Measurements from ENCODE around the gene ACAP1. TPM values are rescaled to one million over a fixed set of nuclear protein-coding genes. Genes with fewer than 3 reads are reported as not detected.

ACAP1 gene
- total RNA-seq, 1 experiment from 2014 or later: 8.8 TPM

DNA sequence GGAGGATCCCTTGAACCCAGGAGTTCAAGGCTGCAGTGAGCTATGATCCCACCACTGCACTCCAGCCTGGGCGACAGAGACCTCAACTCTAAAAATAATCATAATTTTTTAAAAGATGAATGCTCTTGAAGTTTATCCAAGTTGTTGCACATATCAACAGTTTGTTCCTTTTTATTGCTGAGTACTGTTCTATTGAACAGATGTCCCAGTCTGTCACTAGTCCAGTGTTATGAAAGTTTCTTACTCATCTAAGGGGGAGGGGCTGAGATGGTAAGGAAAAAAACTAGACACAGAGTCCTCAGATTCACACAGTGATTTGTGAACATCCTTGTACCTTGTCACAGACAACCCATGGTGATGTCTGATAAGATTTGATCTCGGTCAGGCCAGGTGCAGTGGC is 3.9 kb downstream of the ACAP1 start (continued):
- TF ChIP-seq EZH2 (IDR thresholded peaks at IDR 0.05): no peak
- no peak for TF ChIP-seq ELF1 (IDR thresholded peaks at IDR 0.05; ENCODE audit: borderline replicate concordance, low read depth)
- TF ChIP-seq YY1 (IDR thresholded peaks at IDR 0.05; ENCODE audit: extremely low read depth, insufficient replicate concordance, low read depth, low read length): no peak
- TF ChIP-seq CBX3 (IDR thresholded peaks at IDR 0.05; ENCODE audit: low read depth): no peak
- TF ChIP-seq FOSL1 (IDR thresholded peaks at IDR 0.05; ENCODE audit: low read depth): no peak
- TF ChIP-seq, protein P1, sequence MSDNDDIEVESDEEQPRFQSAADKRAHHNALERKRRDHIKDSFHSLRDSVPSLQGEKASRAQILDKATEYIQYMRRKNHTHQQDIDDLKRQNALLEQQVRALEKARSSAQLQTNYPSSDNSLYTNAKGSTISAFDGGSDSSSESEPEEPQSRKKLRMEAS (IDR thresholded peaks at IDR 0.05): no peak

DNA sequence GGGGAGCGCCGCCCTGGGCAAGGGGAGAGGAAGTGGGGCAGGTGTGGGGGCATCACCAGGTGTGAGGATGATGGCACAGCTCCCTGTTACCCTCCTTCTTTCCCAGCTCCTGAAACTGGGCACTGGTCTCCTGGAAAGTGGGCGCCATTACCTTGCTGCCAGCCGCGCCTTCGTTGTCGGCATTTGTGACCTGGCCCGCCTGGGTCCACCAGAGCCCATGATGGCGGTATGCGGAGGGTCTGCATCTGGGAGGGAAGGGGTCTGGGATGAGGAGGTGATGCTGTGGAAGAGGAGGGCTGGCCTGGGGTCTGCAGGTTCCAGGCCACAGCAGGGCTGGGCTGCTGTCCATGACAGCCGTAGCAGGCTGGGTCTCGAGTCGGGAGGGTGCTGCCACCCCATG is 5.5 kb downstream of the ACAP1 start:
- no peak for DNase-seq (ENCODE audit: low read depth, low spot score)
- POLR2A ChIA-PET: no interaction called here
- CTCF ChIA-PET: no interaction called here
- no TSS peak for BruUV-seq (replicated peaks)
- ATAC-seq: no peak
- intact Hi-C loops (cut with micrococcal nuclease): no loop called here
- no peak overlapping the region for H3K9ac ChIP-seq (ENCODE audit: low read length)
- TF ChIP-seq SIN3A (IDR thresholded peaks at IDR 0.05; ENCODE audit: low read depth): no peak
- TF ChIP-seq TCF7L2 (IDR thresholded peaks at IDR 0.05; ENCODE audit: borderline replicate concordance, extremely low read depth, insufficient read depth, insufficient read length): no peak
- TF ChIP-seq, protein P2, sequence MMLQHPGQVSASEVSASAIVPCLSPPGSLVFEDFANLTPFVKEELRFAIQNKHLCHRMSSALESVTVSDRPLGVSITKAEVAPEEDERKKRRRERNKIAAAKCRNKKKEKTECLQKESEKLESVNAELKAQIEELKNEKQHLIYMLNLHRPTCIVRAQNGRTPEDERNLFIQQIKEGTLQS (IDR thresholded peaks at IDR 0.05): no peak
- TF ChIP-seq ELF1 (IDR thresholded peaks at IDR 0.05; ENCODE audit: borderline replicate concordance, low read depth): no peak
- no peak for TF ChIP-seq RAD21 (IDR thresholded peaks at IDR 0.05; ENCODE audit: low read depth)
- no peak for TF ChIP-seq ZNF274 (IDR thresholded peaks at IDR 0.05; ENCODE audit: low read depth, low read length)
- no peak for TF ChIP-seq SP1 (IDR thresholded peaks at IDR 0.05; ENCODE audit: low read depth)
- TF ChIP-seq FOSL1 (IDR thresholded peaks at IDR 0.05; ENCODE audit: low read depth): no peak
- TF ChIP-seq, protein P3, sequence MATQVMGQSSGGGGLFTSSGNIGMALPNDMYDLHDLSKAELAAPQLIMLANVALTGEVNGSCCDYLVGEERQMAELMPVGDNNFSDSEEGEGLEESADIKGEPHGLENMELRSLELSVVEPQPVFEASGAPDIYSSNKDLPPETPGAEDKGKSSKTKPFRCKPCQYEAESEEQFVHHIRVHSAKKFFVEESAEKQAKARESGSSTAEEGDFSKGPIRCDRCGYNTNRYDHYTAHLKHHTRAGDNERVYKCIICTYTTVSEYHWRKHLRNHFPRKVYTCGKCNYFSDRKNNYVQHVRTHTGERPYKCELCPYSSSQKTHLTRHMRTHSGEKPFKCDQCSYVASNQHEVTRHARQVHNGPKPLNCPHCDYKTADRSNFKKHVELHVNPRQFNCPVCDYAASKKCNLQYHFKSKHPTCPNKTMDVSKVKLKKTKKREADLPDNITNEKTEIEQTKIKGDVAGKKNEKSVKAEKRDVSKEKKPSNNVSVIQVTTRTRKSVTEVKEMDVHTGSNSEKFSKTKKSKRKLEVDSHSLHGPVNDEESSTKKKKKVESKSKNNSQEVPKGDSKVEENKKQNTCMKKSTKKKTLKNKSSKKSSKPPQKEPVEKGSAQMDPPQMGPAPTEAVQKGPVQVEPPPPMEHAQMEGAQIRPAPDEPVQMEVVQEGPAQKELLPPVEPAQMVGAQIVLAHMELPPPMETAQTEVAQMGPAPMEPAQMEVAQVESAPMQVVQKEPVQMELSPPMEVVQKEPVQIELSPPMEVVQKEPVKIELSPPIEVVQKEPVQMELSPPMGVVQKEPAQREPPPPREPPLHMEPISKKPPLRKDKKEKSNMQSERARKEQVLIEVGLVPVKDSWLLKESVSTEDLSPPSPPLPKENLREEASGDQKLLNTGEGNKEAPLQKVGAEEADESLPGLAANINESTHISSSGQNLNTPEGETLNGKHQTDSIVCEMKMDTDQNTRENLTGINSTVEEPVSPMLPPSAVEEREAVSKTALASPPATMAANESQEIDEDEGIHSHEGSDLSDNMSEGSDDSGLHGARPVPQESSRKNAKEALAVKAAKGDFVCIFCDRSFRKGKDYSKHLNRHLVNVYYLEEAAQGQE (IDR thresholded peaks at IDR 0.05; ENCODE audit: low read depth): no peak
- TF ChIP-seq EZH2 (IDR thresholded peaks at IDR 0.05): no peak
- no peak for TF ChIP-seq ZFX (IDR thresholded peaks at IDR 0.05)
- TF ChIP-seq, protein P4, sequence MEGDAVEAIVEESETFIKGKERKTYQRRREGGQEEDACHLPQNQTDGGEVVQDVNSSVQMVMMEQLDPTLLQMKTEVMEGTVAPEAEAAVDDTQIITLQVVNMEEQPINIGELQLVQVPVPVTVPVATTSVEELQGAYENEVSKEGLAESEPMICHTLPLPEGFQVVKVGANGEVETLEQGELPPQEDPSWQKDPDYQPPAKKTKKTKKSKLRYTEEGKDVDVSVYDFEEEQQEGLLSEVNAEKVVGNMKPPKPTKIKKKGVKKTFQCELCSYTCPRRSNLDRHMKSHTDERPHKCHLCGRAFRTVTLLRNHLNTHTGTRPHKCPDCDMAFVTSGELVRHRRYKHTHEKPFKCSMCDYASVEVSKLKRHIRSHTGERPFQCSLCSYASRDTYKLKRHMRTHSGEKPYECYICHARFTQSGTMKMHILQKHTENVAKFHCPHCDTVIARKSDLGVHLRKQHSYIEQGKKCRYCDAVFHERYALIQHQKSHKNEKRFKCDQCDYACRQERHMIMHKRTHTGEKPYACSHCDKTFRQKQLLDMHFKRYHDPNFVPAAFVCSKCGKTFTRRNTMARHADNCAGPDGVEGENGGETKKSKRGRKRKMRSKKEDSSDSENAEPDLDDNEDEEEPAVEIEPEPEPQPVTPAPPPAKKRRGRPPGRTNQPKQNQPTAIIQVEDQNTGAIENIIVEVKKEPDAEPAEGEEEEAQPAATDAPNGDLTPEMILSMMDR (IDR thresholded peaks at IDR 0.05 in 2 of 3, conservative IDR thresholded peaks at IDR 0.05 in 1 of 3; ENCODE audit: borderline replicate concordance in 1 of 3, insufficient read depth in 1 of 3, low read depth in 2 of 3, low read length in 2 of 3): no peak
- TF ChIP-seq YY1 (IDR thresholded peaks at IDR 0.05; ENCODE audit: extremely low read depth, insufficient replicate concordance, low read depth, low read length): no peak
- no peak for TF ChIP-seq CEBPB (IDR thresholded peaks at IDR 0.05; ENCODE audit: low read depth)
- TF ChIP-seq SRF (IDR thresholded peaks at IDR 0.05; ENCODE audit: low read depth): no peak
- no peak for TF ChIP-seq EGR1 (IDR thresholded peaks at IDR 0.05; ENCODE audit: low read depth)
- TF ChIP-seq CBX3 (IDR thresholded peaks at IDR 0.05; ENCODE audit: low read depth): no peak
- no peak for TF ChIP-seq EZH2phosphoT487 (IDR thresholded peaks at IDR 0.05; ENCODE audit: borderline replicate concordance)
- TF ChIP-seq JUND (IDR thresholded peaks at IDR 0.05): no peak
- no peaks in the 10 kb centered on the region for H4K20me1 ChIP-seq (ENCODE audit: insufficient read depth)
- H3K4me3 ChIP-seq (replicated peaks in 1 of 2; ENCODE audit: low read depth in 1 of 2, low read length in 2 of 2): no peak overlapping the region
- H3K9me3 ChIP-seq (ENCODE audit: control insufficient read depth in 1 of 2, insufficient read depth in 1 of 2, low read depth in 1 of 2, low read length in 2 of 2): no peaks in the 10 kb centered on the region
- no peaks in the 10 kb centered on the region for H3K27me3 ChIP-seq (ENCODE audit: insufficient read depth, low read length)
- H2AFZ ChIP-seq (ENCODE audit: low read depth, low read length, poor library complexity, severe bottlenecking): no peak overlapping the region
- no peaks in the 10 kb centered on the region; a peak in 1 of 4 replicates for H3K4me1 ChIP-seq (ENCODE audit: control insufficient read depth in 1 of 2, insufficient read depth in 2 of 2, low read length in 2 of 2)
- H3K79me2 ChIP-seq (ENCODE audit: insufficient read depth, low read length): no peaks in the 10 kb centered on the region
- RAD21 ChIA-PET (ENCODE audit: low non-redundant PET in 1 of 2, low total read pairs in 2 of 2, uncharacterized antibody in 2 of 2, unreplicated experiment in 2 of 2): no interaction called here
- no peaks in the 10 kb centered on the region for H3K36me3 ChIP-seq (ENCODE audit: control insufficient read depth in 1 of 2, insufficient read depth in 2 of 2, low read length in 2 of 2)
- H3K4me2 ChIP-seq (ENCODE audit: low read length): no peak overlapping the region
- H3K27ac ChIP-seq (ENCODE audit: low read depth, low read length): no peak overlapping the region
- H3K9me2 ChIP-seq (ENCODE audit: insufficient read depth): no peaks in the 10 kb centered on the region

All from HCT116 (cell line).